SW480 (cell line): ENCODE results near the gene FSIP2.
A peak's percentile ranks its signal among the peaks of the same experiment; 100 is the strongest.

Experiments used
- DNase-seq: peaks from one replicate; pipeline ENCODE4 v3.0.0-alpha.2; 2016; ENCODE audit warnings: low spot score

Gene FSIP2, protein sequence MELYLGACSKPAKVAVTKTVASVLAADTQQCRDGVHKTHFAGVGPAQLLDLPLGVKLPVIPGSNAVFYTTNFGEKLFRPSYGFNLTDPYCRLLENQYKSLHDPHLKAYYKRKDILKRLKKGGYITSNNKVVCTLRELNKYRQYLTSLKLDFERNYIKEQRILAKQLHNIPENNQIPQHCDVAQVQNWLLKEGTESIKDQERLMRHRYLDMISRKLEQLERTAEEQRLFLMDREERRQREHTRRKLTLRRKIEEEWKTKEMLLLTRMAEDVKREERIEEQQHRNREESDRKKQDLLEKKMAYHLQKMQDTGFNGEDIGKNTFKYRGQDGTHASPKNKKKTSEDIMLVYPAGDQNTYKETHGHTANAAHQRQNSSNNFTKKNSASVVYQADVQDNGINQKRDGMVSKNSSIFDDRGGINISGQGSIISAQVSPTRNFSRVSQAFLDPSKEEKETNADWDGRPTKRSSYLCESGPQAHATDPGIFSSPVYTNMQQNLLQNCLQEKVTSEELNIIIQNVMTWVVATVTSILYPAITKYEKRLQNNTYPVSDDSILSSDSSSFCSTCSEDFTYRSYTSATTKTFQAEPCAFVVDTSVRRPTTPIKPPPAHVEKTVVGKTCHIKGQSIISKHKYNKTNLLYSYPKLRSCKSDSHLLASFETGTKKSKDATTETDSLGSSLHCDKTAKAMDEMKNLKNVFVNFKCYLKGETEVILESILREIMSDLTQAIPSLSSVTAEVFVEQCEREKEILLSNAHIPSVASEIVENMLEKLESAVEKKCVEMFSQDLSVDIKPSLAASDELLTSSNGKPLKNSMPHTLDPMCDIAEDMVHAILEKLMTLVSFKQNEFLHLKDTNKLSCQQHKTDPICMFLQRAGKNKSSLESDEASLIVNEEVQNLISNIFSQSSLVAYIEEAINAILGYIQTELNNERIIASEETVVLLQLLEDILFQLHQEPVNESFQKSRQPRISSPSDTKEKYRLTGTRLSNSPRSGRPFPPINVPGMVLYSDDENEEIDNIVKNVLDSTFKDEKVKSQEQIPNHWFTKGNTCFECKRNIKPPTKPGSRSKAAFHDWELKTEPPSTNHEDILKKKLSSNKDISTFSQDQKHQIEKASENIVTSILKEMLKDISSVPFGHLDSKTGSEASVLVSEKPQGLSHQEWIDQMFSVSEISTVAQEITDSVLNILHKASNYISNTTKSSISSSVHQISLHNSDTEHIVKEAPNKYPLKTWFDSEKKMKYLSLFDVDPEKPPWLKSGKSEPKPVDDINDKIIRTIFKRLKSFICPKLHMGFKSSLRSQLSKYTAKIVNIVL (N-terminal part only)

DNA sequence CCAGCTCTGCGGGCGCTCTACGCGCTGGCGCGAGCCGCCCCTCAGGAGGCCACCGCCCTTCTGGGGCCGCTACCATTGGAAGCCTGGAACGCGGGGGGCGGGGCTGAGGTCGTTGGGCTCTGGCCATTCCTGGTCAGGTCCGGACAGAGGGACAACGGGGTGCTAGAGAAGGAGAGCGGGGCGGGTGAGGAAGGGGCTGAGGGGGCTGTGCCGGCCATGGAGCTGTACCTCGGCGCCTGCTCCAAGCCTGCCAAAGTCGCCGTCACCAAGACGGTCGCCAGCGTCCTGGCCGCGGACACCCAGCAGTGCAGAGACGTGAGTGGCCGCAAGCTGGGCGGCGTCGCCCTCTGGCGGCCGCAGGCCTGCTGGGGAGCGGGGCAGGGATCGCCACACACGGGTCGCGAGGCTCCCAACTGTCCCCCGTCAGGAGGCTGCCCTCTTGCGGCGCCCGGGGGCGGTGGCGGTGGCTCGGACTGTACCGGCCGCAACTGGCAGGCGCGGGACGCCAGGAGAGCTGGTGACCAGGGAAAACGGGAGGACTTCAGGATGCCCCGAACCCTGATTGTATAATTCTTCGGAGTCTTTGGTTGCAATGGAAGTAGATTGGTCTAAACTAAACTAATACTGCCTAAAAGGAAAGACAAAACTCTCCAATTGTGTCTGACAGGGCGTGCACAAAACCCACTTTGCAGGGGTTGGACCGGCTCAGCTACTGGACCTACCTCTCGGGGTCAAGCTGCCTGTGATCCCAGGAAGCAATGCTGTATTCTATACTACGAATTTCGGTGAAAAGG, at the start of gene FSIP2:
TSS of gene FSIP2 (plus strand) at position 126 of the 794 bp plus-strand sequence. CDS start at position 217, 91 bp downstream.
- no peak for DNase-seq

DNA sequence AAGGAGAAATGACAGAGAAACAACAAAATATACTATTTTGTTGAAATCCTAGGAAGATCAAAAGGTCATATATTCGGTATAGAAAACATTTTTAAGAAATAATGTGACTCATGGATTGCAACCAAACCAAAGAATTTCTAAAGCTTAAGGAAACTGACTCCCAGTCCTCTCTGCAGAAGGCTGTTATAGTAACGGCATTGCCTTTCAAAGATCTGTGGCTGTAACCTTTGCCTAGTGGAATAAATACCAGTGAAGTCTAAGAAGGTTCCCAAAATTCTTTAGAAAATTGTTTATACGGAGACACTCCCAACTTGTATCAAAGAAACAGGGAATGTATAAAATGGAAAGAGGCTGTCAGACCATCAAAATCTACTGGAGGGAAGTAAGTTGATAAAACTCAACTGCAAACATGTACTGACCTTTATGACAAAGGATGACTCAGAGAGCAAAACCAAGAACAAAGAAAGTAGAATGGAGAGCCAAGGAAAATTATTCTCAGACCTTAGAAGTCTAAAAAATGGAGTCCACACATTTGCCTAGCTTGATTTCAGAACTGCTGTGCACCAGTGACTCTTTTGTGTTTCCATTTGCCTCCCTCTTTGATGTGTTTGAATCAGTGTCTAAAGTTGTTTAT, 48.6 kb upstream of the FSIP2 start:
- no peak for DNase-seq

DNA sequence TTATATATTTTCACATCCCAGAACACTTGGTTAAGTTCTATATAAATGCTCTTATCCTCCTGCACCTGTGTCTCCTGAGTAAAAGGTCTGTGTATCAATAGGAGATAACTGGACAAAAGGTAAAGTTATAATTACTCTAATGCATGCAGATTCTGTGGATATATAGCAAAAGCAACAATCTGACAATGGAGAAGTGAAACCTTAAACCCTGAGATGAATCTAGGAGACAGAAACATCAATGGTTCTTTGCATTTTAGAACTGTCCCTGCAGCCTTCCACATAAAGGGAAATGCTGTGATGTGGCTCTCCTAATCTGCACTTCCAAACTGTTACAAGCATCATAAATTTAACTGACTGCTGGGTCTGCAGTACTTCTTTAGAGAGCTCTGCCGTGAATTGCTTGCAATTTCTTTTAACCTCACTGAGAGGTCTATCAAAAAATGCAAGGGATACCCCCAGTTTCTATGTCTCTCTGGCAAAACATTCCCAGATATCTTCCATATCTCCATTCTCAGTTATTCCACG, 42.8 kb upstream of the FSIP2 start:
- DNase-seq: no peak

DNA sequence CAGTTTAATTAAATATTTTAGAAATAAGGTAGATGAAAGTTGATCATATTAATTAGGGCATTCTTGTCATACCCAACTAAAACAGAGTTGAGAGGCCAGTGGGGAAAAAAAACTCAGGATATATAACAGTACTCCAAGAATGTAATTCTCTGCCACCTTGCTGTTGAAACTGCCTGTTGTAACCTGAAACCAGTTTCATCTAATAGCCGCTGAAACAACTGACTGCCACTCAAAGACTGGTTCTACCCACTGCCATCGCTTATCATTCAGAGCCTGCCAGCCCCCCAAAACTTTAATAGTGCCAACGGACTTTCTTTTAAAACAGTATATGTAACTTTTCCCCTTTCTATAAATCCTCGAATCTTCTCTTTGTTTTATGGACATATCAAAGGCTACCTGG, 37.7 kb upstream of the FSIP2 start:
- peak; percentile 2 for DNase-seq

DNA sequence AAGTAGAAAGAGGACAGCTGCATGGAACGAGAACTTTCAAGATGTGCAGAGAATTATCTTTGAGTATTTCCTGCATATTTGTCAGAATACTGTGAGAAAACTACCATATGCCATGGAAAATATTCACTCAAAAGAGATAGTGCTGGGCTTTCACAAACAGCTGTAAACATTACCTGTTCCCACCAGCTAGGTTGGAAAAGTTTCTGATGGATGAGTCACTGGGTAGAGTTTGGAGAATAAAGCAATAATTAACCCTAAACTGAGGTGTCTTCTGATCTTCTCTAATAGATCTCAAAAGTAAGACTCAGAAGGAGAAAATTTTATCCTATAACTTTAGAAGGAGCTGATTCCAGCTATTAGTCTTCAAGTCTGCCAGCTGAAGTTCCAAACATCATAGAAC, 3.9 kb upstream of the FSIP2 start:
- no peak for DNase-seq

DNA sequence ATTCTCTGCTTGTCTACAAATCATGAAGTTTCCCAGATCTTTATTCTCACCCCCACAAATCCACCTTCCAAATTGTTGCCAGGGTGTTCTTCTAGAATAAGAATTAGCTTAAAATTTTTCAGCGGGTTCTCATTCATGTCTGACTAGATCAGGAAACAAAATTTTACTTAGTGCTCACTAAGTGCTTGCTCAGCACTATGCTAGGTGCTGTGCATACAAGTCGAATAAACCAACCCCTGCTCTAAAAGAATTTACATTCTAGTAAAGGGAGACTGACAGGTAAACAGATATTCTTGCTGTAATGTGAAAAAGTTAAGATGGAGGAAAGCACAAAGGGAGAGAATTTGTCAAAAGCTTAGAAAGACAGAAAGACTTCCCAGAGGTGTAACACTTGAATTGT, 2.4 kb upstream of the FSIP2 start:
- DNase-seq: no peak

DNA sequence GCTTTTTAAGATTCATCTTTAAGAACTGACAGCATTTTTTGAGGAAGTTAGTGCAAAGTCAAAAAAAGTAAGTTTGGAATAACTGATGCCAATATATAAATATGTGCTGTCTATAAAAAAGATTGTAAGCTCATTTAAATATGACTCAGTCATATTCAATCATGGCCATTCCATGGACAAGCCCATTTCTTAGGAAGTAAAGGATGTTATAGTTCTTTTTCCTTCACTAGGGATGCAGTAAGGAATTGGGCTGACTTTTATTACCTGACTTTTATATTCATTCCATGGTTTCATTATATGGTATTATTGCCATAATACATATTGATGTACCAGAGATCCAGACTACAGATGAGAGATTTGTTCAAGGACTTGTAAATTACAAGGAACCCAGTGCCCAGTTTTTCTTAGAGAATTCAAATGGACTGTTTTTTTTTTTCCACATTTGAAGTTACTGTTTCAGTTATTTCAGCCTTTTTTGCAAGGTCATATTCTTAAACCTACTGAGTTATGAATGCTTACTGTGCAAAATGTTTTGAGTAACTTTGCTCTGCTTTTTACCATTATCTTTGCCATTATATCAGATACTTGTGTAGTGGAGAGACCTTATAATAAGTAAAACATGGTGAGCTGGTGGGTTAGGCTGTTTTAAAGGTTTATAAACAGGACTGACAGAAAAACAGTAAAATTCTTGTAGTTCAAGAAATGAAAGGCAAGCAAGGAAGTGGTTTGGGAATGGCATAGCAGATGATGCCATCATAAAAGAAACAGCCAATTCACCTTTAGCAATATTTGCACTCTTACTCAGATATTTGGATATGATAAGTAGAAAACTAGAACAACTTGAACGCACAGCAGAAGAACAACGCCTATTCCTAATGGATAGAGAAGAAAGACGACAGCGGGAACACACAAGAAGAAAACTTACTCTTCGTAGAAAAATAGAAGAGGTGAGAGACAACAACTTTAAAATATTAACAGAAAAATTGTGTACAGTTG, 7.6 kb downstream of the FSIP2 start:
- no peak for DNase-seq

DNA sequence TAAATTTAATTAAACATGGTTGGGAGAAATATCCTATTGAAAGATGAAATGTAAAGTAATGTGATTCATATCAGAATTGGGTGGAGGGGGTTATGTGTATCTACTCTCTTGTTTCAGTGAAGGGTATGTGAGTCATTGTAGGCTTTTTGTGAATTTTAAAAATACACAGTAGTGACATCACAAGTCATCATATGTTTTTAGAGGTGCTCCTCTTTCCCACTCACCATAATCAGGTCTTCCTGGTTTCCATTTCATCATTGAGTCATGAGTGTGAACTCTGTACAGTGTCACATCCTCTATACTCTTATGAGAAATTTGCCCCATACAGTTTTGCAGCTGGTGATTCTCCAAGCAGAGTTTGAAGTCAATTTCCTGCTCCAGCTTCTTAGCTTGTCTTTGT, 18.8 kb downstream of the FSIP2 start:
- DNase-seq: no peak

DNA sequence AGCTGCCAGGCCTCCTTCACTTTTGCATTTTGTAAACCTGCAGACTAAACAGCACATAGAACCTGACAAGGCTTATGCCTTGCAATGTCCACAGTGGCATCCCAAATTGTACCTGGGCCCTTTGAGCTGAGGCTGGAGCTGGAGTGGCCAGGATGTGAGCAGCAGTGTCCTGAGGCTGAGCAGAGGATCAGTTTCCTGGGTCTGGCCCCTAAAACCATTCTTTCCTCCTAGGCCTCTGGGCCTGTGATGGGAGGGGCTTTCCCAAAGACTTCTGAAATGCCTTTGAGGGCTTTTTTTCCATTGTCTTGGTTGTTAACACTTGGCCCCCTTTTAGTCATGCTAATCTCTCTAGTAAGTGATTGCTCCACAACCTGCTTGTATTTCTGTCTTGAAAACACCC, 32.8 kb downstream of the FSIP2 start:
- no peak for DNase-seq

DNA sequence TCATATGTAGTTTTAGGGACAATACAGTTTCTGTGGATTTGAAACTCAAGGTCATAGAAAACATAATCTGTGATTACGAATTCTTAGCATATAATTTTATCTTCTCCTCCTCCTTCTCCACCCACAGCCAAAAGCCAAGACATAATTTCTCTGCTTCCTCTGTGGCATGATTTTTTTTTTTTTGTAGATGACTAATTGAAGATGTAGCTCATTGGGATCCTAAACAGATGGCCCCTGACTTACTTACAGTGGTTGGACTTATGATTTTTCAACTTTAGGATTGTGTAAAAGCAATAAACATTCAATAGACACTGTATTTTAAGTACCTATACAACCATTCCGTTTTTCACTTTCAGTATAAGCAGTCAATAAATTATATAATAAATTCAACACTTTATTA, 42.3 kb downstream of the FSIP2 start:
- no peak for DNase-seq

DNA sequence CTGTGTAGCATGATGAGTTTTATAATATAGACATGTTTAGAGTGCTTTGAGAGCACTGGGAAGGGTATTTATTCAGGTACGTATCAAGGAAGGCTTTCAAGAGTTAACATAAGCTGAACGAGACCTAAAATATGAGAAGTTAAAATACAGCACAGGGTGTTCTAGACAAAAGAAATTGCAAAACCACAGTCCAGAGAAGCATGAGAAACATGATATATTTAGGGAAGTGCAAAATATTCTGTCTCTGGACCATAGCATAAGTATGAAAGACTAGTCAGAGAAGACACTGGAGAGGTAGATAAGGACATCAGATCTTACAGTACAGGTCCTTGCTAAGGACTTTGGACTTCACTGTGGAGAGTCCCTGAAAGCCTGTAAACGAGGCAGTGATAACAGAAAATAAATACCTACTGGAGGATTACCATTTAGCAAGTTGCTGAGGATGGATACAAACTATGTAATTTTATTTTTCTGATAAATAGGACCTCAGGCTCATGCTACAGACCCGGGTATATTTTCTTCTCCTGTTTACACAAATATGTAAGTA, 43.7 kb downstream of the FSIP2 start:
- no peak for DNase-seq

DNA sequence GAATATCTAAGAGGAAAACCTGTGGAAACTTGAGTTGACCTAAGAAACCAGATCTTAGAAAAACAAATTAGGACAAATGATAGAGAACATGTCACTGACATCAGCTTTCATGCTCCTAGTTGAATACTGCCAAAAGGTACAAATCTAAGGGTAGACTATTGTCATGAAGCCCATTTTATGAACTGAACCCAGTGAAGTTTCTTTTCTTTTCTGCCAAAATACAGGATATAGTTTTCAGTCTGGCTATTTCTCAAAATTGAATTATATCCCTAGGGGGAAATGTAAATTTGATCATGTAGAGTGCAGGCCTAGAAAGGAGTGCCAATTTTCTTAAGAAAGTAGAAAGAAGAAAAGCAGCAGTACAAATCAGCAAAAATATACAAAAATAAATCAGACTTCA, 46.6 kb downstream of the FSIP2 start:
- no peak for DNase-seq

DNA sequence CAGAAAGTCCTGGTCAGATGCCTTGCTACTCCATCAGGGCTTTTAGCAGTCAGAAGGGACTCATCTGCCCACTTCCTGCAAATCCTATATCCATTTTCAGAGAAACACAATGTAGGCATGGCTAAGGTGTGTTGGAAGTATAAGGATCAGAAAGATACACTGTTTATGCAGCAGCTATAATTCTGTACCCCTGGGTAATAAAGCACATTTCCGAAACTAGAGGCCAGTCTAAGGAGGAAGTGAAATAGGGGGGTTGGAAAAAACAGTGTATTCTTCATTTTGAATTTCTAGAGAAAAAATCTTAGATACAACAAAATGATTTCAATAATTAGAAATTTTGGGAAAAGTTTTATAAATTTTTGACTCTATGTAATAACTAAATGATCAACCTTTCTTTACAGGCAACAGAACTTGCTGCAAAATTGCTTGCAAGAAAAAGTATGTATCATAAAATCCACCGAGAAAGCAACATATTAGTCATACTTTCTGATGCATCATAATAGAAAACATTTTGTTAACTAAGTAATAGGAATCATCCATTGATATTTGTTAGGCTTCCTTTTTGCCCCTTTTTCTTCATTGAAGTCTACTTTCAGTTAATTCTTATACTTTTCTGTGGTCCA, 47.4 kb downstream of the FSIP2 start:
- DNase-seq: no peak

DNA sequence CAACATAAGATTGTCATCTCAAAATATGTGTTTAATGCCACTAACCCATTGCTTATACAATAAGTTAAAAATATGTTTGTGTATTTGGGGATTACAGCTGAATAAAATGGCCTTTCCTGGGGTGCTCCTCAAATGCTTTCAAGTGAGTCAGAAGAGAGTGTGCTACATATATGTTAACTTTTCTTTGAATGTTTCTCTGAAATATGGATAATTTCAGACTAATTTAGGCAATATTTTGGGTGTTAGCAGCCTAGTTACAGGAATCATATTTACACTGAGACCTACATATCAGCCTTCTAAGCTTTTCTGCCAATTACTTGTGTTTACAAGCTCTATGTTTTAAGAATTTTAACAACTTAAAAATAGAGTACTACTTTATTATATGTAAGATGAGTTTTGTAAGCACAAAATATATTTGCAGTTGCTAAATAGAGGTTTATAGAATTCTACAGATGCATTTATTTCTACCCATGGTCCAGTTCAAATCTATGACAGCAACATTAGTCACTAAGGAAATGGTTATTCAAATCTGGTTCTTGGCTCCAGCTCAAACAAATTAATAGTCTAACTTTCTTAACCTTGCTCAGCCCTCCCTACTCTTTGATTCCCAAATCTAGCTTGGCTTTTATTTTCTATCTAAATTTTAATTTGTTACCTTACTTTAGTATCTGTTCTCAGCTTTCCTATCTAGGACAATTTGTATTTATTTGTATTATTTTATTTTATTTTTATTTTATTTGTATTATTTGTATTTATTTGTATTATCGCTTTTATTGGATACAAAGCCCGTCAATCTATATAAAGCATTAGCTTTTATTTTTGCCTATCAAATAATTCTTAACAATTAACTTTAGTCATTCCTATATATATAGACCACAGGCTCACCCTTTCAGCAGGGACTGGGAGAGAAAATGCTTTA, 48.9 kb downstream of the FSIP2 start:
- no peak for DNase-seq

DNA sequence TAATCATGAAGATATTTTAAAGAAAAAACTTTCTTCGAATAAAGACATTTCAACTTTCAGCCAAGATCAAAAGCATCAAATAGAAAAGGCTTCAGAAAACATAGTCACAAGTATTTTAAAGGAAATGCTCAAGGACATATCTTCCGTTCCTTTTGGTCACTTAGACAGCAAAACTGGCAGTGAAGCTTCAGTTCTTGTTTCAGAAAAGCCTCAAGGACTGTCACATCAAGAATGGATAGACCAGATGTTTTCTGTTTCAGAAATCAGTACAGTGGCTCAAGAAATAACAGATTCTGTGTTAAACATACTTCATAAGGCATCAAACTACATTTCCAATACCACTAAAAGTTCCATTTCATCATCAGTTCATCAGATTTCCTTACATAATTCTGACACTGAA, 51.8 kb downstream of the FSIP2 start:
- DNase-seq: no peak

DNA sequence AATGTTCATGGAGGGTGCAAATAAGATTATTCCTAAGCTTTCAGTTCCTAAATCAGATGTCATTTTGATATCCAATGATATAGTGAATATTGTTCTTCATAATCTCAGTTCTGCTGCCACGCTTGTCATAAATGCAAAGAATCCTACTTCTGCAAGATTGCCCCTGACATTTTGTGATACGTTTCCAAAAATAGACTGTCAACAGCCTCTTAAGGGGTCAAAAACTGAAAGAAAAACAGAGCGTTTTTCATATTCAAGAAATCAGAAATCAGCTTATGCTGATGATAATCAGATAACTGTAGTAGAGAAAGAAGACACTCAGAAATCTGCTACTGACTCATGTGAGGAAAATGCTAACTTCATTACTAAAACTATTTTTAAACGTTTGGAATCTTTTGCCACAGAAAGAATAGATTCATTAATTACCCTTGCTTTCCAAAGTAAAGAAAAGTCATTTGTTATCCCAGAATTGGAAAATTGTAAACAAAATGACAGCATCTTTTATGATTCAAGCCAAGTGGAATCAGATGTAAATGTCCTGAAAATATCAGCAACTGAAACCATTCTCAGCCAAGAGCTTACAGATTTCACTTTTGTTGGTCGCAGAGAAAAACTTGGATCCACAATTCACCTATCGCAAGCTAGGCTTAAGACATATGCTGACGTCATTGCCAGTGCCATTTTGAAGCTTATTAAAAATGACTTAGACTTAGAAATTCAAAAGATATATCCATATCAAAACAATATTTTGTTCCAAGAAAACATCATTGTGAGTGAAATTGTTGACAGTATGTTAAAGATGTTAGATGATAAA, 55.1 kb downstream of the FSIP2 start:
- DNase-seq: no peak

DNA sequence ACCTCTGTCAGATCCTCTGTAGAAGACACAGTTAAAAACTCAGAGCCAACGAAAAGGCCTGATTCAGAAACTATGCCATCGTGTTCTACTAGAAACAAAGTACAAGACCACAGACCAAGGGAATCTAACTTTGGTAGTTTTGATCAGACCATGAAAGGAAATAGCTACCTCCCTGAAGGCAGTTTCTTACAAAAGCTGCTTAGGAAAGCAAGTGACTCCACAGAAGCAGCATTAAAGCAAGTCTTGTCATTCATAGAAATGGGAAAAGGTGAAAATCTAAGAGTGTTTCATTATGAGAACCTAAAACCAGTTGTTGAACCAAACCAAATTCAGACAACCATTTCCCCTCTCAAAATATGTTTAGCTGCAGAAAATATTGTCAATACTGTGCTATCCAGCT, 58.2 kb downstream of the FSIP2 start:
- DNase-seq: no peak
